ENCODE results near the gene NUP210.
"Not testable (repeated sequence)": the region's sequence is repeated elsewhere in the genome, so short reads cannot be mapped to it uniquely, and the experiment has no call there.

Gene NUP210

DNA sequence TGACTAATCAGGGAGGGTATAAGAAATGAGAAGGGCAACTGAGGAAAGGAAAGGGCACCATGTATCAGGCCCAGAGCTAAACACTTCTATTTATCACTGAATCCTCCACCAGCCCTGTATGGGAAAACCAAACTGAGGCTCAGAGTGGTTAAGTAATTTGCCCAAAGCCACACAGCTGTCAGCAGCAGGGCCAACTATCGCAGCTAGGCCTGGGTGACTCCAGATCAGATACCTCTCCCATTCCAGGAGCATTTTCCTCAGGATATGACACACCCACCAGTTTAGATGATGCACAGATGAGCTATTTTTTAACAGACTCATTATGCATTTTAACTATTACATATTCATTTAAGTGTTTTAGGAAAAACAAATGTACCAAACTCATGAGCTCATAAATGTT lies 14.5 kb downstream of the NUP210 start:
- no peak for DNase-seq

- no peak for DNase-seq
Measured at GRCh38 chr3:13404626-13405452, 15.3 kb downstream of the NUP210 start.

DNA sequence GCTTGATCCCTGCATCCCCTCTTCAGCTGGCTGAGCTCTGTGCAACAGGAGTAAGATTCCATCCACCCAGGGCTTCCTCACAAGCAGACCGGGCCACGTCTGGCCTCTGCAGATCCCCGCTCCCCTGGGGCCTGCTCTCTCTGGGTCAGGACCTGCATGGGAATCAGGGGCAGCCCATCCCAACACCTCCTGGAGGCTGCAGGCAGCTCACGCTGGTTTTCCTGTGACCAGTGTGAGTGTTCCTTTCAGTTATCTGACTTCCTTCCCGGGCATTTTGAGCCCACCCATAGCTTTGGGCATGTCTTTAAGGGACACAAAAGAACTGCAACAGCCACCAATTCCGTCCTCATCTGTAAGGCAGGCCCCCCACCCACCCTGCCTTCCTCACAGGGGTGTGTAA lies 16.3 kb downstream of the NUP210 start:
- DNase-seq = no peak

DNA sequence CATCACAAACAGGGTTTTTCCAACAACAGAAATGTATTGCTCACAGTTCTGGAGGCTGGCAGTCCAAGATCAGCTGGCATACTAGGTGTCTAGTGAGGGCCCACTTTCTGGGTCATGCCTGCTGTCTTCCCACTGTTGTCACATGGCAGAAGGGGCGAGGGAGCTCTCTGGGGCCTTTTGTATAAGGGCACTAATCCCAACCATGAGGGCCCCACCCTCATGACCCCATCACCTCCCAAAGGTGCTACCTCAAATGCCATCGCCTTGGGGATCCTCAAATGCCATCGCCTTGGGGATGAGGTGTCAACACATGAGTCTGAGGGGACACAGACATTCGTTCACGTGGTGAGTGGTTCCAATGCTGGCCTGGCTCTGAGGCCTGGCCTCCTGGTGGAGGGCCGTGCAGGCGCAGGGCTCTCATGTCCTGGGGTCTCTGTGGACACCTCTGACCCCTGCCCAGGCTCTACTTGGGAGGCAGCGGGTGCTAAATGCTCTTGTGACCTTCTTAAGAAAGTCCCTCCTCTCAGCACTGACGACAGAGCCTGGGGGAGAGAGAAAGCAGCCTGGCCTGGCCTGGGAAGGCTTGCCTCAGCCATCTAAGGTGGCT lies 16.8 kb downstream of the NUP210 start:
- DNase-seq = no peak

- peak; percentile 87 for DNase-seq
Measured at GRCh38 chr3:13401149-13401548, 19.0 kb downstream of the NUP210 start.

DNA sequence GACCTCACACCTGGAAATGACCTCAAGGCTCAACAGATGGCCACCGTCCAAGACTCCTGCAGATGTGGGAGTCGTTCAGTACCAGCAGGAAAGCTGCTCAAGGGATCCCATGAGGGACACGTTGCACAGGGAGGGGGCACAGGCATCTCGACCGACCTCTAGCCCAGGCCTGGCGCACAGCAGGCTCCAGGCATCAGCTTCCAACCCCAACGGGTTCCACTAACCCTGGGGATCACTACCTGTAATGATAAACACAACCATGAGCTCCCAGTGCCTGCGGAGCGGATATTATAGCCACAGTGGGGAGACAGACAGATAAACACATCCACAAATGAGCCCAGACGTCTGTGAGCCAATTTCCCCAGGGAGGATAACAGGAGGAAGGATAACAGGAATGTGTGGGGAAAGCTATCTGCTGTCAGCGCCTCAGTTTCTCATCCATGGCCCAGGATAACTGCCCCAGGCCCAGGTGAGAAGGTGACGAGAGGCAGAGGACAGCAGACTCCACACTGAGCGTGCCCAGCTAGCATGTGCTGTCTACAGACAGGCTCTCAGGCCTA lies 19.9 kb downstream of the NUP210 start:
- no peak for DNase-seq

DNA sequence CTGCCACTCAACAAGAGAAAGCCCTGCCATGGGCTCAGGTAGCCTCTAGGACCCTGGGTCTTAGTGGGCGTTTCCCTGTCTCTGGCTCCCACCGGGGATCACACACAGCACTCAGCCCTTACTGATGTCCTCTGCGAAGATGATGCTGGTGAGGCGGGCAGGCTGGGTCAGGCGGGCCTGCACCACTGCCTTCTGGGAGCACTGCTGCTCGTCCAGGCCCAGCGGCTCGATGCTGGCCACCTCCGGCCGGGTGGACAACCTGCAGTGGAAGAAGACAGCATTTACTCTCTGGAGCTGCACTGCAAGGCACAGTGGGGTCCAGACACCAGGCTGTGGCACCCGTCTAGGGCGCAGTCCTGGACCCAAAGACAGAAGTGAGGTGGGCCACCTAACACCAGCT lies 20.5 kb downstream of the NUP210 start:
- no peak for DNase-seq

GRCh38 chr3:13397316-13397715 lies 22.8 kb downstream of the NUP210 start:
- no peak for DNase-seq

GRCh38 chr3:13394363-13394762 lies 25.8 kb downstream of the NUP210 start:
- no peak for DNase-seq

GRCh38 chr3:13393427-13394360 lies 26.4 kb downstream of the NUP210 start:
- no peak for DNase-seq

GRCh38 chr3:13391308-13391707 lies 28.8 kb downstream of the NUP210 start:
- DNase-seq = no peak

- DNase-seq = no peak
Measured at GRCh38 chr3:13389378-13389777, 30.7 kb downstream of the NUP210 start.

GRCh38 chr3:13388816-13389215 lies 31.3 kb downstream of the NUP210 start:
- DNase-seq = no peak

- DNase-seq = peak; percentile 19
Measured at GRCh38 chr3:13385373-13385965, 34.7 kb downstream of the NUP210 start.

DNA sequence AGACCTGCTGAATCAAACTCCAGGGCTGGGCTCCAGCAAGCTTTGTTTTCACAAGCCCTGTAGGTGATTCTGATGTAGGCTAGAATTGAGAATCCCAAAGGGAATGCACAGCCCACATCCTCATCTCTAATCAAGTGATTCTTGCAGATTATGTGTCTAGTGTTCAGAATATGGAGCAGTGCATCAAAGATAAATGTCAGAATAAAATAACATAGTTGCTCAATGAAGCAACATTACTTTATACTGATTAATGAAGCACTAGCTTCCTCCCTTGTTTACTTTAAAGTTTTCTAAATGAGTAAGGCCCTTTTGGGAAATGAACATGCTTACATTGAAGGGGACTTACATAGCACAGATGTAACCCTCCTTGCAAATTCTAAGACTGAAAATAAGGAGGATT lies 39.2 kb downstream of the NUP210 start:
- no peak for DNase-seq

DNA sequence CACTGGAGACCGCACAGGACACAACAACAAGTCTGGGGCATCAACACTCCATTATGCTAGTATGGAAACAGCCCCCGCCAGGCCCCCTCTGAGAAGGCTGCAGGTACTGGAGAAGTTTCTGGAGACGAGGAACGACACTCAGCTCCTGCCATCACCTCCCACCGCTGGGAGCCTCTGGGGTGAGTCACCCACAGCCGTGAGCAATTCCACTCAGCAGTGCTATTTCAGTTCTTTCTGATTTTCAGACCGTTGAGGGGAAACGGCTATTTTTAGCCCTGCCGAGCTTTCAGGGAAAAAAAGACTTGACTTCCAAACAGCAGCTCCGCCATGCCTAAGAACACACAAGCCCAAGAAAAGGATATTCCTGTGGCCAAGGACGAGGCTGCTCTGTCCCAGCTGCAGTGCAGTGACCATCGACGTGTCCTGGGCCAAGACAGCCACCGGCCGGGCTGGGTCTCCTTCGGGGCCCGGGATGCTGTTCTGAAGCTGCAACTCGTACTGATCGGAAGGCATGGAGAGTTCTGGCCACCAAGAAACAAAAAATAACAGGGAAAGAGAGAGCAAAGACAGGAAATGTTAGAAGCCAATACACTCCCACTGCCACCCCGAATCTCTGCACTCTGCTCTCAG lies 40.8 kb downstream of the NUP210 start:
- DNase-seq = no peak

DNA sequence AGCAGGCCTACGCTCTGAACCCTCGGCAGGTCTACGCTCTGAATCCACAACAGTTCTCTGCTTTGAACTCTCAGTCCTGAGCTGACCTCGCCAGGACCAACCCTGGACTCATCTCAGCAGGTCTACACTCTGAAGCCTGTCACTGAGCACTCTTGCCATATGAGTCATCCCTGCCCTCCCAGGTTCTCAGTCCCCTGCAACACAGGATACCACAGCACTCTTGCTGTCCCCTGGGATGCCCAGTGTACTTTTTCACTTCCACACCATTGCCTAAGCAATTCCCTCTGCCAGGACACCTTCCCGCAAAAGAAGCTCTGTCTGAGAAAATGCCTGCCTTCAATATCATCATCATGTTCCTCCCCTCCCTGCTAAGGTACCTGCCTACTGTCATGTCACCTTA lies 42.0 kb downstream of the NUP210 start:
- no peak for DNase-seq

DNA sequence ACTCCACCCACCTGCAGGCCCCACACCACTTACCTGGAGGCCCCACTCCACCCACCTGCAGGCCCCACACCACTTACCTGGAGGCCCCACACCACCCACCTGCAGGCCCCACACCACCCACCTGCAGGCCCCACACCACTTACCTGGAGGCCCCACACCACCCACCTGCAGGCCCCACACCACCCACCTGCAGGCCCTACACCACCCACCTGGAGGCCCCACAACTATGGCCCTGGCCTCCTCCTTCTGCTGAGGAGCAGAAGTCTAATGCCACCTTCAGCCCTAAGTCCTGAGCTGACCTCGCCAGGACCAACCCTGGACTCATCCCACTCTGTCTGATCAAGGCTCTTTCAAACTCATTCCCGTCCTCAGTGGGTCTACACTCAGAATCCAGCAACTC lies 42.4 kb downstream of the NUP210 start:
- not testable (repeated sequence) for DNase-seq

DNA sequence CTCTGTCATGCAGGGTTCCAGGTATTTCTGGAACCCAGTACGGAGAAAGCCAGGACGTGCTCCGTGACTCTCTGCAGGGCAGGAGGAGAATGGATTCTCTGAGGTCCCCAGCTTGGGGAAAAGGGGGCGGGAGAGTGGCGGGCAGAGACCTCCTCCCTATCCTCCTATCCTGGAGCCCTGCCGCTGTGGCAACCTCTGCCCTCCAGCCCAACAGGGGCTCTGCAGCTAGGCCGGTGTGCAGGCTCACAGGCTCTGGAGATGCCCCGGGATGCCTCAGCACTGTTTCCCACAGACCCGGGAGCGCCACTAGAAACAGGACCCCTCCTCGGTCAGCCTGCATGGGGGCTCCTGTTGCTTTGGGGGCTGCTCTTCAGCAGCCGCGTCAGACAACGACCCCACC lies 43.1 kb downstream of the NUP210 start:
- DNase-seq = no peak

- DNase-seq = no peak
Measured at GRCh38 chr3:13376091-13376490, 44.0 kb downstream of the NUP210 start.

GRCh38 chr3:13375464-13375863 lies 44.7 kb downstream of the NUP210 start:
- no peak for DNase-seq

DNA sequence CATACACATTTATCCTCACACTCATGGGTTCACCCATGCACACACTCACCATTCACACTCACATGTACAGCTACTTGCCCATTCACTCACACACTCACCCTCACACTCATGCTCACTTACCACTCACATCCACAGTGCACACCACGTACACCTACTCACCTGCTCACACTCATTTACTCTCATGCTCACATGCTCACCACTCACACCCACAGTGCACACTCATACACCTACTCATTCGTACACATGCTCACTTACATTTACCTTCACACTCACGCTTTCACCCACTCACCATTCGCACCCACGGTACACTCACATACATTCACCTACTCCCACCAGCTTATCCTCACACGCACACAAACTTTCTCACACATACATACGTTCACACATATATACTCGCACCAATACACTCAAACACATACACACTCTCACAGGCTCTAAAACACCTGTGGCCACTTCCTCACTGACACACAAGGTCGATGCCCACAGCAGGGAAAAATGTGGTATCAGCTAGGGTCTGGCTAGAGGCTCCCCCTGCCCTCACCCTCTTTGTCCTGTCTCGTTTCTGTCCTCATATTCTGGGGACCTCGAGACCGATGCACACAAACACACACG lies 46.0 kb downstream of the NUP210 start:
- DNase-seq = no peak

Data from NCI-H2029 (cell line).